HepG2 (cell line): ENCODE results near the gene TYMP. TPM values are rescaled to one million over a fixed set of nuclear protein-coding genes. Genes with fewer than 3 reads are reported as not detected.

Experiments used
- CHCHD3 ChIP-seq: sonication (generic); formaldehyde crosslinking; IDR thresholded peaks from 2 replicates; pipeline ENCODE4 v1.8.0; 2022; ENCODE audit warnings: mild to moderate bottlenecking, missing genetic modification reagents, moderate library complexity
- GZF1 ChIP-seq: sonication (generic); formaldehyde crosslinking; IDR thresholded peaks from 2 replicates; pipeline ENCODE4 v1.5.1; 2020; ENCODE audit warnings: mild to moderate bottlenecking, missing genetic modification reagents
- HBP1 ChIP-seq: IDR thresholded peaks from 2 replicates; pipeline ENCODE4 v1.6.1; 2016; ENCODE audit warnings: low read depth, control low read depth
- HNF4G ChIP-seq, 2 experiments: sonication (generic) in 1 of 2; formaldehyde crosslinking in 1 of 2; IDR thresholded peaks; 2 replicates each; pipeline versions ENCODE4 v1.4.0 to v1.6.1; 2011 to 2020; ENCODE audit warnings: borderline replicate concordance in 2 of 2, low read depth in 2 of 2, mild to moderate bottlenecking in 2 of 2, low read length in 1 of 2, missing genetic modification reagents in 1 of 2, moderate library complexity in 1 of 2
- POLR2G ChIP-seq: fragments of 200-400 bp; formaldehyde crosslinking; IDR thresholded peaks from 2 replicates; pipeline ENCODE4 v1.6.1; 2018; ENCODE audit warnings: mild to moderate bottlenecking, low read depth, low read length, moderate library complexity
- REPIN1 ChIP-seq: sonication (generic); formaldehyde crosslinking; IDR thresholded peaks from 2 replicates; pipeline ENCODE4 v1.8.0; 2022; ENCODE audit warnings: missing genetic modification reagents, low read depth, mild to moderate bottlenecking, borderline replicate concordance
- REXO4 ChIP-seq: sonication (generic); formaldehyde crosslinking; IDR thresholded peaks from 2 replicates; pipeline ENCODE4 v1.8.0; 2022; ENCODE audit warnings: missing genetic modification reagents, mild to moderate bottlenecking, borderline replicate concordance
- RFX5 ChIP-seq: IDR thresholded peaks from 2 replicates; pipeline ENCODE4 v1.6.1; 2011; ENCODE audit warnings: low read depth, low read length, improper control_type of control experiment
- SALL1 ChIP-seq: sonication (generic); formaldehyde crosslinking; IDR thresholded peaks from 2 replicates; pipeline ENCODE4 v1.8.0; 2022; ENCODE audit warnings: mild to moderate bottlenecking, missing genetic modification reagents
- ZMAT3 ChIP-seq: sonication (generic); formaldehyde crosslinking; conservative IDR thresholded peaks from 2 replicates; pipeline ENCODE4 v1.7.0; 2021; ENCODE audit warnings: missing genetic modification reagents
- ZNF253 ChIP-seq: sonication (generic); formaldehyde crosslinking; IDR thresholded peaks from 2 replicates; pipeline ENCODE4 v1.8.0; 2022; ENCODE audit warnings: mild to moderate bottlenecking, missing genetic modification reagents, borderline replicate concordance
- ZNF329 ChIP-seq: sonication (generic); formaldehyde crosslinking; IDR thresholded peaks from 2 replicates; pipeline ENCODE4 v1.9.0; 2021; ENCODE audit warnings: low read depth, mild to moderate bottlenecking, missing genetic modification reagents
- ZNF431 ChIP-seq: sonication (generic); formaldehyde crosslinking; IDR thresholded peaks from 2 replicates; pipeline ENCODE4 v1.9.0; 2022; ENCODE audit warnings: missing genetic modification reagents, low read depth, mild to moderate bottlenecking, borderline replicate concordance
- ZNF432 ChIP-seq: sonication (generic); formaldehyde crosslinking; IDR thresholded peaks from 2 replicates; pipeline ENCODE4 v1.5.0; 2020; ENCODE audit warnings: missing genetic modification reagents, mild to moderate bottlenecking, borderline replicate concordance
- ZNF670 ChIP-seq: sonication (generic); formaldehyde crosslinking; IDR thresholded peaks from 2 replicates; pipeline ENCODE4 v1.8.0; 2022; ENCODE audit warnings: mild to moderate bottlenecking, missing genetic modification reagents, borderline replicate concordance
- ZNF703 ChIP-seq: sonication (generic); formaldehyde crosslinking; IDR thresholded peaks from 2 replicates; pipeline ENCODE4 v1.5.1; 2020; ENCODE audit warnings: missing genetic modification reagents, mild to moderate bottlenecking, moderate library complexity, borderline replicate concordance
- ZNF713 ChIP-seq: sonication (generic); formaldehyde crosslinking; IDR thresholded peaks from 2 replicates; pipeline ENCODE4 v1.4.0; 2020; ENCODE audit warnings: mild to moderate bottlenecking, missing genetic modification reagents
- ZNF777 ChIP-seq: sonication (generic); formaldehyde crosslinking; IDR thresholded peaks from 2 replicates; pipeline ENCODE4 v1.4.0; 2020; ENCODE audit warnings: missing genetic modification reagents
- ZNF841 ChIP-seq: sonication (generic); formaldehyde crosslinking; IDR thresholded peaks from 2 replicates; pipeline ENCODE4 v1.8.1; 2023; ENCODE audit warnings: missing genetic modification reagents, borderline replicate concordance
- ZSCAN21 ChIP-seq: sonication (generic); formaldehyde crosslinking; IDR thresholded peaks from 2 replicates; pipeline ENCODE4 v1.8.0; 2022; ENCODE audit warnings: mild to moderate bottlenecking, missing genetic modification reagents, moderate library complexity, borderline replicate concordance
- ZSCAN22 ChIP-seq: sonication (generic); formaldehyde crosslinking; IDR thresholded peaks from 2 replicates; pipeline ENCODE4 v1.4.0; 2020; ENCODE audit warnings: mild to moderate bottlenecking, missing genetic modification reagents
- polyA plus RNA-seq, 8 experiments: library from polyadenylated mRNA; depleted of rRNA in 3 of 8; stranded (reverse) in 7 of 8; unstranded in 1 of 8; fragments of >200 nt; fragmentation: Illumina TruSeq in 4 of 8; extraction: Trizol in 4 of 8; gene quantifications; 2 replicates each; pipeline versions ENCODE4 v1.2.1 to v1.2.3, GENCODE V29; 2011 to 2016; ENCODE audit warnings: low read depth in 4 of 8, missing spikeins in 1 of 8, mixed read lengths in 1 of 8; ENCODE audit not compliant: insufficient read depth in 1 of 8
- total RNA-seq, 5 experiments: library from RNA; depleted of rRNA; stranded (reverse); fragments of >200 nt; fragmentation: Illumina TruSeq; extraction: Trizol; gene quantifications; 2 replicates each; pipeline ENCODE4 v1.2.3, GENCODE V29; 2016; ENCODE audit warnings: low read depth in 1 of 5
- TF ChIP-seq, protein P1 (sequence below): IDR thresholded peaks from 2 replicates; pipeline ENCODE4 v1.6.1; 2016; ENCODE audit warnings: missing compliant biosample characterization, missing genetic modification reagents, borderline replicate concordance
- TF ChIP-seq, protein P2 (sequence below), 2 experiments: sonication (generic) in 1 of 2; formaldehyde crosslinking in 1 of 2; IDR thresholded peaks; 2 replicates each; pipeline versions ENCODE4 v1.4.0 to v1.6.1; 2018 to 2020; ENCODE audit warnings: missing genetic modification reagents in 2 of 2, borderline replicate concordance in 1 of 2, low read depth in 1 of 2, mild to moderate bottlenecking in 1 of 2, missing biosample characterization in 1 of 2

TYMP gene
- total and polyA plus RNA-seq, 2 of the 13 experiments (the other 11 are each of a cell fraction or from before 2014, with no cell fraction given): 3.9 to 4.3 TPM

- TF ChIP-seq HBP1 (CRISPR knock-in tag) (peak; percentile 91), ZSCAN22 (CRISPR knock-in tag) (no peak), CHCHD3 (CRISPR knock-in tag) (no peak), ZNF703 (CRISPR knock-in tag) (no peak), HNF4G (IDR thresholded peaks at IDR 0.05; ENCODE audit: borderline replicate concordance, low read depth, low read length) (no peak), HNF4G (CRISPR knock-in tag; IDR thresholded peaks at IDR 0.05; ENCODE audit: borderline replicate concordance, low read depth) (no peak), ZNF253 (CRISPR knock-in tag) (no peak), ZNF329 (CRISPR knock-in tag) (no peak), REPIN1 (CRISPR knock-in tag) (peak; percentile 75), ZNF841 (no peak), ZNF713 (no peak), SALL1 (CRISPR knock-in tag) (peak; percentile 79), ZMAT3 (CRISPR knock-in tag) (no peak), ZNF777 (CRISPR knock-in tag) (no peak), REXO4 (no peak), GZF1 (CRISPR knock-in tag) (no peak), POLR2G (peak; percentile 58), ZSCAN21 (CRISPR knock-in tag) (no peak), ZNF431 (no peak), ZNF432 (no peak), ZNF670 (CRISPR knock-in tag) (no peak), RFX5 (no peak)
- TF ChIP-seq, protein P1, sequence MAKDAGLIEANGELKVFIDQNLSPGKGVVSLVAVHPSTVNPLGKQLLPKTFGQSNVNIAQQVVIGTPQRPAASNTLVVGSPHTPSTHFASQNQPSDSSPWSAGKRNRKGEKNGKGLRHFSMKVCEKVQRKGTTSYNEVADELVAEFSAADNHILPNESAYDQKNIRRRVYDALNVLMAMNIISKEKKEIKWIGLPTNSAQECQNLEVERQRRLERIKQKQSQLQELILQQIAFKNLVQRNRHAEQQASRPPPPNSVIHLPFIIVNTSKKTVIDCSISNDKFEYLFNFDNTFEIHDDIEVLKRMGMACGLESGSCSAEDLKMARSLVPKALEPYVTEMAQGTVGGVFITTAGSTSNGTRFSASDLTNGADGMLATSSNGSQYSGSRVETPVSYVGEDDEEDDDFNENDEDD (CRISPR knock-in tag): peak; percentile 98
- TF ChIP-seq, protein P2, sequence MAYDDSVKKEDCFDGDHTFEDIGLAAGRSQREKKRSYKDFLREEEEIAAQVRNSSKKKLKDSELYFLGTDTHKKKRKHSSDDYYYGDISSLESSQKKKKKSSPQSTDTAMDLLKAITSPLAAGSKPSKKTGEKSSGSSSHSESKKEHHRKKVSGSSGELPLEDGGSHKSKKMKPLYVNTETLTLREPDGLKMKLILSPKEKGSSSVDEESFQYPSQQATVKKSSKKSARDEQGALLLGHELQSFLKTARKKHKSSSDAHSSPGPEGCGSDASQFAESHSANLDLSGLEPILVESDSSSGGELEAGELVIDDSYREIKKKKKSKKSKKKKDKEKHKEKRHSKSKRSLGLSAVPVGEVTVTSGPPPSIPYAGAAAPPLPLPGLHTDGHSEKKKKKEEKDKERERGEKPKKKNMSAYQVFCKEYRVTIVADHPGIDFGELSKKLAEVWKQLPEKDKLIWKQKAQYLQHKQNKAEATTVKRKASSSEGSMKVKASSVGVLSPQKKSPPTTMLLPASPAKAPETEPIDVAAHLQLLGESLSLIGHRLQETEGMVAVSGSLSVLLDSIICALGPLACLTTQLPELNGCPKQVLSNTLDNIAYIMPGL (CRISPR knock-in tag; IDR thresholded peaks at IDR 0.05; ENCODE audit: borderline replicate concordance in 1 of 2, low read depth in 1 of 2): no peak; a peak in 1 of 4 replicates
These were observed 21.6 kb downstream of the TYMP start, which contains the start of gene NCAPH2 (continued) for GRCh38 chr22:50507991-50508884.
